BJ (cell line): ENCODE results near the gene TSC22D1. TPM values are rescaled to one million over a fixed set of nuclear protein-coding genes. Genes with fewer than 3 reads are reported as not detected.

Source experiments
- CTCF ChIA-PET: fragments of 350-600 bp; formaldehyde crosslinking; extraction: SDS; loops from one replicate; lab custom pipeline; 2021; ENCODE audit warnings: antibody characterized with exemption, inconsistent platforms; lab: Yijun Ruan, JAX
- POLR2A ChIA-PET: fragments of 300-600 bp; sonication (Branson Sonifier 250); formaldehyde crosslinking; extraction: SDS; loops from one replicate; lab custom pipeline; 2021; ENCODE audit warnings: antibody characterized with exemption; lab: Charles Lee
- DNase-seq: peaks from one replicate; pipeline ENCODE4 v3.0.0-alpha.2; 2011; ENCODE audit warnings: low read depth
- H3K27me3 ChIP-seq: 2 replicates; pipeline ENCODE4 v1.6.0; 2011; ENCODE audit warnings: low read length; ENCODE audit not compliant: control insufficient read depth, insufficient read depth
- H3K36me3 ChIP-seq: 2 replicates; pipeline ENCODE4 v1.5.1; 2011; ENCODE audit warnings: low read length; ENCODE audit not compliant: control insufficient read depth, insufficient read depth
- H3K4me3 ChIP-seq: 2 replicates; pipeline ENCODE4 v1.5.1; 2011; ENCODE audit warnings: low read depth, mild to moderate bottlenecking, control low read depth, low read length
- CTCF ChIP-seq: IDR thresholded peaks from 2 replicates; pipeline ENCODE4 v1.5.1; 2011; ENCODE audit warnings: low read depth, mild to moderate bottlenecking, control low read depth, inconsistent platforms, low read length, moderate library complexity; ENCODE audit not compliant: insufficient read depth
- polyA plus RNA-seq: library from polyadenylated mRNA; depleted of rRNA; stranded (reverse); fragments of >200 nt; gene quantifications from 2 replicates; pipeline ENCODE4 v1.2.3, GENCODE V29; 2011

The TSC22D1 gene
- polyA plus RNA-seq, 1 experiment = 33.5 TPM

- POLR2A ChIA-PET = no interaction called here
- Histone ChIP-seq H3K4me3 (no peak overlapping the region), H3K27me3 (no peaks in the 10 kb centered on the region), H3K36me3 (0 out of 2 replicates have a peak, but pooled peaks cover 3% of the 10 kb centered on the region)
- CTCF ChIA-PET = interaction anchor here (1.2 to 2.6 kb wide), 3 partner anchors 11 to 258 kb away, joined by 3 to 8 read pairs (median 3); no protein-coding TSS in a partner anchor
- no peak for TF ChIP-seq CTCF
- no peak for DNase-seq
Observed at GRCh38 chr13:44448875-44449274, 127.3 kb downstream of the TSC22D1 start.

- no peaks in the 10 kb centered on the region for H3K27me3 ChIP-seq
- POLR2A ChIA-PET = no interaction called here
- 0 out of 2 replicates have a peak, but pooled peaks cover 3% of the 10 kb centered on the region for H3K36me3 ChIP-seq
- DNase-seq = no peak
- no peak overlapping the region for H3K4me3 ChIP-seq
- CTCF ChIA-PET = interaction anchor here (1.2 to 2.6 kb wide), 3 partner anchors 11 to 257 kb away, joined by 3 to 8 read pairs (median 3); no protein-coding TSS in a partner anchor
- TF ChIP-seq CTCF = no peak
Observed at GRCh38 chr13:44448373-44448772, 127.8 kb downstream of the TSC22D1 start.

- no peak for DNase-seq
- 0 out of 2 replicates have a peak, but pooled peaks cover 3% of the 10 kb centered on the region for H3K36me3 ChIP-seq
- no peaks in the 10 kb centered on the region for H3K27me3 ChIP-seq
- TF ChIP-seq CTCF = no peak
- no peak overlapping the region for H3K4me3 ChIP-seq
- CTCF ChIA-PET = interaction anchor here (1.2 to 2.6 kb wide), 3 partner anchors 10 to 257 kb away, joined by 3 to 8 read pairs (median 3); no protein-coding TSS in a partner anchor
- POLR2A ChIA-PET = no interaction called here
Observed at GRCh38 chr13:44447783-44448321, 128.3 kb downstream of the TSC22D1 start.

GRCh38 chr13:44440046-44440608 is 136.0 kb downstream of the TSC22D1 start:
- Histone ChIP-seq H3K36me3 (no peaks in the 10 kb centered on the region), H3K27me3 (no peaks in the 10 kb centered on the region), H3K4me3 (no peak overlapping the region)
- no peak for TF ChIP-seq CTCF
- ChIA-PET POLR2A (no interaction called here), CTCF (interaction anchor here (0.6 to 8.0 kb wide), 4 partner anchors 11 to 532 kb away, joined by 3 to 48 read pairs (median 6); no protein-coding TSS in a partner anchor)
- no peak for DNase-seq

GRCh38 chr13:44439452-44440024 is 136.6 kb downstream of the TSC22D1 start:
- TF ChIP-seq CTCF = no peak
- no peak for DNase-seq
- H3K36me3 ChIP-seq = no peaks in the 10 kb centered on the region
- no peaks in the 10 kb centered on the region for H3K27me3 ChIP-seq
- CTCF ChIA-PET = interaction anchor here (1.1 to 8.0 kb wide), 8 partner anchors 17 to 534 kb away, joined by 4 to 48 read pairs (median 14); no protein-coding TSS in a partner anchor
- POLR2A ChIA-PET = interaction anchor here (0.6 kb wide), 1 partner anchor 725 kb away, joined by 3 read pairs; no protein-coding TSS in a partner anchor
- H3K4me3 ChIP-seq = no peak overlapping the region
